ENCODE data around the gene IKBKE.

GRCh38 chr1:206477581-206478380, 7.5 kb downstream of the IKBKE start:
- no peak for TF ChIP-seq RAD21 (IDR thresholded peaks at IDR 0.05; ENCODE audit: low read depth)
- TF ChIP-seq TAF1 (IDR thresholded peaks at IDR 0.05; ENCODE audit: low read depth) = no peak
- no peak for TF ChIP-seq NFIC (IDR thresholded peaks at IDR 0.05)
- no peak for TF ChIP-seq TCF12 (IDR thresholded peaks at IDR 0.05; ENCODE audit: low read depth)
- no peak for TF ChIP-seq ZBTB7A (IDR thresholded peaks at IDR 0.05; ENCODE audit: low read depth)
- TF ChIP-seq, protein P1, sequence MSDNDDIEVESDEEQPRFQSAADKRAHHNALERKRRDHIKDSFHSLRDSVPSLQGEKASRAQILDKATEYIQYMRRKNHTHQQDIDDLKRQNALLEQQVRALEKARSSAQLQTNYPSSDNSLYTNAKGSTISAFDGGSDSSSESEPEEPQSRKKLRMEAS (IDR thresholded peaks at IDR 0.05) = no peak
- TF ChIP-seq CEBPB (IDR thresholded peaks at IDR 0.05) = no peak
- TF ChIP-seq TEAD4 (IDR thresholded peaks at IDR 0.05) = no peak
- TF ChIP-seq EP300 (IDR thresholded peaks at IDR 0.05; ENCODE audit: borderline replicate concordance) = no peak
- TF ChIP-seq CREB1 (IDR thresholded peaks at IDR 0.05; ENCODE audit: low read depth) = no peak
- TF ChIP-seq USF1 (IDR thresholded peaks at IDR 0.05) = no peak
